Sigmoid colon (tissue), 4 donors: ENCODE results near the gene ETV6.

Experiments used
- EP300 ChIP-seq, 4 donors: sonication (generic); formaldehyde crosslinking; IDR thresholded peaks; one replicate each; pipeline ENCODE4 v1.6.1; 2017; ENCODE audit warnings: antibody characterized with exemption in 4 of 4
- POLR2A ChIP-seq, 2 donors: fragments of 450-650 bp; IDR thresholded peaks; one replicate each; pipeline ENCODE4 v1.6.1; 2016; ENCODE audit warnings: antibody characterized with exemption in 2 of 2, mild to moderate bottlenecking in 2 of 2, moderate library complexity in 2 of 2
- TF ChIP-seq, protein P1 (sequence below), 4 experiments: fragments of 450-650 bp in 3 of 4; fragments of 200-600 bp in 1 of 4; IDR thresholded peaks; one replicate each; pipeline ENCODE4 v1.5.1; 2016 to 2019; ENCODE audit warnings: antibody characterized with exemption in 4 of 4, mild to moderate bottlenecking in 3 of 4, moderate library complexity in 2 of 4

DNA sequence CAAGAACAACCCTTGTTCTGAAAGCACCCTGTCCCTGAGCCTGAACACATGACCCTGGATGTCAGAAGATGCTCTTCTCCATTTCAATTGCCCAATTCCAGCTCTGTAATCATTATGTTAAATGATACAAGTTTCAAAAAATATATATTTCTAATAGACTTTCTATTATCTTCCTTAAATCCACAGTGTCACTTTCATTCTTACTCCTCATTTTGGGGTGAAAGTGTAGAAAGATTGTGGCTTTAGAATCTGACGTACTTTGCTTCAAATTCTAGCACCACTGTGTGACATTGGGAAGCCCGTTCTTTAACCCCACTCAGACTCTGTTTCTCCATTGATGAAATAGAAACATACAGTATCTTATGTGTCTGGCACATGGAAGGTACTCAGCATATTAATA lies 83.2 kb downstream of the ETV6 start:
- TF ChIP-seq, protein P1, sequence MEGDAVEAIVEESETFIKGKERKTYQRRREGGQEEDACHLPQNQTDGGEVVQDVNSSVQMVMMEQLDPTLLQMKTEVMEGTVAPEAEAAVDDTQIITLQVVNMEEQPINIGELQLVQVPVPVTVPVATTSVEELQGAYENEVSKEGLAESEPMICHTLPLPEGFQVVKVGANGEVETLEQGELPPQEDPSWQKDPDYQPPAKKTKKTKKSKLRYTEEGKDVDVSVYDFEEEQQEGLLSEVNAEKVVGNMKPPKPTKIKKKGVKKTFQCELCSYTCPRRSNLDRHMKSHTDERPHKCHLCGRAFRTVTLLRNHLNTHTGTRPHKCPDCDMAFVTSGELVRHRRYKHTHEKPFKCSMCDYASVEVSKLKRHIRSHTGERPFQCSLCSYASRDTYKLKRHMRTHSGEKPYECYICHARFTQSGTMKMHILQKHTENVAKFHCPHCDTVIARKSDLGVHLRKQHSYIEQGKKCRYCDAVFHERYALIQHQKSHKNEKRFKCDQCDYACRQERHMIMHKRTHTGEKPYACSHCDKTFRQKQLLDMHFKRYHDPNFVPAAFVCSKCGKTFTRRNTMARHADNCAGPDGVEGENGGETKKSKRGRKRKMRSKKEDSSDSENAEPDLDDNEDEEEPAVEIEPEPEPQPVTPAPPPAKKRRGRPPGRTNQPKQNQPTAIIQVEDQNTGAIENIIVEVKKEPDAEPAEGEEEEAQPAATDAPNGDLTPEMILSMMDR (IDR thresholded peaks at IDR 0.05): no peak
- TF ChIP-seq POLR2A (IDR thresholded peaks at IDR 0.05) (no peak), EP300 (IDR thresholded peaks at IDR 0.05) (no peak)
